Measurements from ENCODE around the gene GSK3A.

The GSK3A gene

GRCh38 chr19:42247640-42248199 is 5.3 kb upstream of the GSK3A start:
- no peak for DNase-seq

GRCh38 chr19:42246922-42247639 is 4.7 kb upstream of the GSK3A start:
- DNase-seq, result no peak

GRCh38 chr19:42246143-42246921 is 3.9 kb upstream of the GSK3A start:
- DNase-seq, result no peak

- no peak for DNase-seq
Measured at GRCh38 chr19:42245231-42245630, 2.8 kb upstream of the GSK3A start.

GRCh38 chr19:42244347-42245220 is 2.2 kb upstream of the GSK3A start:
- DNase-seq, result peak; percentile 93

GRCh38 chr19:42242069-42242511 is 312 bp downstream of the GSK3A start:
- DNase-seq, result peak; percentile 34

- DNase-seq, result no peak
Measured at GRCh38 chr19:42241279-42241678, 1.1 kb downstream of the GSK3A start.

- DNase-seq, result no peak
Measured at GRCh38 chr19:42239544-42240220, 2.7 kb downstream of the GSK3A start.

- no peak for DNase-seq
Measured at GRCh38 chr19:42235181-42235580, 7.2 kb downstream of the GSK3A start.

GRCh38 chr19:42234364-42234763 is 8.0 kb downstream of the GSK3A start:
- DNase-seq, result no peak

GRCh38 chr19:42233678-42234292 is 8.6 kb downstream of the GSK3A start:
- no peak for DNase-seq

GRCh38 chr19:42233106-42233505 is 9.3 kb downstream of the GSK3A start:
- no peak for DNase-seq

GRCh38 chr19:42232435-42232834 is 10.0 kb downstream of the GSK3A start:
- DNase-seq, result no peak

- DNase-seq, result no peak
Measured at GRCh38 chr19:42230571-42230970, 11.8 kb downstream of the GSK3A start.

GRCh38 chr19:42229855-42230351 is 12.5 kb downstream of the GSK3A start:
- no peak for DNase-seq

GRCh38 chr19:42229301-42229854 is 13.0 kb downstream of the GSK3A start:
- DNase-seq, result no peak

GRCh38 chr19:42228641-42229040 is 13.8 kb downstream of the GSK3A start:
- DNase-seq, result no peak

GRCh38 chr19:42226886-42227285 is 15.5 kb downstream of the GSK3A start:
- no peak for DNase-seq

GRCh38 chr19:42225718-42226292 is 16.6 kb downstream of the GSK3A start:
- DNase-seq, result no peak

GRCh38 chr19:42224940-42225717 is 17.3 kb downstream of the GSK3A start:
- DNase-seq, result no peak

Measured in stimulated activated CD4-positive, alpha-beta T cell treated with anti-CD3 and anti-CD28 coated beads, Interleukin-4, amount 100 ng/mL, for 24 hours (primary cell).